ENCODE results near the gene PPP1R16B.
"Not testable (repeated sequence)": the region's sequence is repeated elsewhere in the genome, so short reads cannot be mapped to it uniquely, and the experiment has no call there.

The PPP1R16B gene

GRCh38 chr20:38935285-38935684, 129.8 kb downstream of the PPP1R16B start:
- DNase-seq (ENCODE audit: low spot score): peak; percentile 29

- peak; percentile 32 for DNase-seq (ENCODE audit: low spot score)
These were observed 130.5 kb downstream of the PPP1R16B start for GRCh38 chr20:38935967-38936407.

GRCh38 chr20:38937000-38937399, 131.5 kb downstream of the PPP1R16B start:
- DNase-seq (ENCODE audit: low spot score): no peak

- no peak for DNase-seq (ENCODE audit: low spot score)
These were observed 132.5 kb downstream of the PPP1R16B start for GRCh38 chr20:38937978-38938473.

GRCh38 chr20:38939686-38940085, 134.2 kb downstream of the PPP1R16B start:
- no peak for DNase-seq (ENCODE audit: low spot score)

- DNase-seq (ENCODE audit: low spot score): no peak
These were observed 135.1 kb downstream of the PPP1R16B start for GRCh38 chr20:38940644-38941043.

- DNase-seq (ENCODE audit: low spot score): no peak
These were observed 136.4 kb downstream of the PPP1R16B start for GRCh38 chr20:38941726-38942389.

GRCh38 chr20:38945012-38945411, 139.5 kb downstream of the PPP1R16B start:
- no peak for DNase-seq (ENCODE audit: low spot score)

- no peak for DNase-seq (ENCODE audit: low spot score)
These were observed 141.3 kb downstream of the PPP1R16B start for GRCh38 chr20:38946836-38947235.

- no peak for DNase-seq (ENCODE audit: low spot score)
These were observed 142.4 kb downstream of the PPP1R16B start for GRCh38 chr20:38947931-38948362.

GRCh38 chr20:38950254-38950653, 144.8 kb downstream of the PPP1R16B start:
- no peak for DNase-seq (ENCODE audit: low spot score)

GRCh38 chr20:38951611-38952010, 146.1 kb downstream of the PPP1R16B start:
- DNase-seq (ENCODE audit: low spot score): no peak

- no peak for DNase-seq (ENCODE audit: low spot score)
These were observed 146.7 kb downstream of the PPP1R16B start for GRCh38 chr20:38952153-38952552.

- no peak for DNase-seq (ENCODE audit: low spot score)
These were observed 148.3 kb downstream of the PPP1R16B start for GRCh38 chr20:38953630-38954340.

- DNase-seq (ENCODE audit: low spot score): no peak
These were observed 151.9 kb downstream of the PPP1R16B start for GRCh38 chr20:38957235-38957876.

GRCh38 chr20:38957915-38958485, 152.5 kb downstream of the PPP1R16B start:
- DNase-seq (ENCODE audit: low spot score): no peak

- not testable (repeated sequence) for DNase-seq (ENCODE audit: low spot score)
These were observed 154.7 kb downstream of the PPP1R16B start for GRCh38 chr20:38960187-38960687.

- no peak for DNase-seq (ENCODE audit: low spot score)
These were observed 156.1 kb downstream of the PPP1R16B start for GRCh38 chr20:38961530-38962043.

GRCh38 chr20:38962044-38962927, 156.8 kb downstream of the PPP1R16B start, which contains the start of gene DHX35:
Gene DHX35 (plus strand): TSS chr20:38962344. CDS start chr20:38962368, 24 bp downstream.
- DNase-seq (ENCODE audit: low spot score): peak; percentile 98

GRCh38 chr20:38962928-38963401, 157.5 kb downstream of the PPP1R16B start:
- DNase-seq (ENCODE audit: low spot score): no peak

- no peak for DNase-seq (ENCODE audit: low spot score)
These were observed 158.2 kb downstream of the PPP1R16B start for GRCh38 chr20:38963745-38964144.

All from hepatic stellate cell (primary cell).